ENCODE measurements around the gene KRTAP9-3. TPM values are rescaled to one million over a fixed set of nuclear protein-coding genes. Genes with fewer than 3 reads are reported as not detected.
"Not testable (repeated sequence)": the region's sequence is repeated elsewhere in the genome, so short reads cannot be mapped to it uniquely, and the experiment has no call there.

Gene KRTAP9-3
- total RNA-seq, 1 donor from 2014 or later = not detected

GRCh38 chr17:41251261-41251660 lies 19.0 kb downstream of the KRTAP9-3 start:
- TF ChIP-seq CTCF (IDR thresholded peaks at IDR 0.05; ENCODE audit: unreplicated experiment) = no peak
- Mint-ChIP-seq H3K4me3 (ENCODE audit: low read depth) (no peak overlapping the region), H3K9me3 (ENCODE audit: low read depth) (no peaks in the 10 kb centered on the region), H3K27me3 (peaks cover 74% of the 10 kb centered on the region), H3K4me1 (ENCODE audit: low read depth) (no peaks in the 10 kb centered on the region), H3K27ac (no peak overlapping the region), H3K36me3 (ENCODE audit: insufficient read depth) (no peaks in the 10 kb centered on the region)
- no peak for DNase-seq (ENCODE audit: low spot score, unreplicated experiment)

- Mint-ChIP-seq H3K27me3 (peaks cover 72% of the 10 kb centered on the region), H3K4me1 (ENCODE audit: low read depth) (no peaks in the 10 kb centered on the region), H3K4me3 (ENCODE audit: low read depth) (no peak overlapping the region), H3K9me3 (ENCODE audit: low read depth) (no peaks in the 10 kb centered on the region), H3K27ac (no peak overlapping the region), H3K36me3 (ENCODE audit: insufficient read depth) (no peaks in the 10 kb centered on the region)
- DNase-seq (ENCODE audit: low spot score, unreplicated experiment) = no peak
- TF ChIP-seq CTCF (IDR thresholded peaks at IDR 0.05; ENCODE audit: unreplicated experiment) = no peak
These were observed 22.6 kb downstream of the KRTAP9-3 start for GRCh38 chr17:41254861-41255260.

DNA sequence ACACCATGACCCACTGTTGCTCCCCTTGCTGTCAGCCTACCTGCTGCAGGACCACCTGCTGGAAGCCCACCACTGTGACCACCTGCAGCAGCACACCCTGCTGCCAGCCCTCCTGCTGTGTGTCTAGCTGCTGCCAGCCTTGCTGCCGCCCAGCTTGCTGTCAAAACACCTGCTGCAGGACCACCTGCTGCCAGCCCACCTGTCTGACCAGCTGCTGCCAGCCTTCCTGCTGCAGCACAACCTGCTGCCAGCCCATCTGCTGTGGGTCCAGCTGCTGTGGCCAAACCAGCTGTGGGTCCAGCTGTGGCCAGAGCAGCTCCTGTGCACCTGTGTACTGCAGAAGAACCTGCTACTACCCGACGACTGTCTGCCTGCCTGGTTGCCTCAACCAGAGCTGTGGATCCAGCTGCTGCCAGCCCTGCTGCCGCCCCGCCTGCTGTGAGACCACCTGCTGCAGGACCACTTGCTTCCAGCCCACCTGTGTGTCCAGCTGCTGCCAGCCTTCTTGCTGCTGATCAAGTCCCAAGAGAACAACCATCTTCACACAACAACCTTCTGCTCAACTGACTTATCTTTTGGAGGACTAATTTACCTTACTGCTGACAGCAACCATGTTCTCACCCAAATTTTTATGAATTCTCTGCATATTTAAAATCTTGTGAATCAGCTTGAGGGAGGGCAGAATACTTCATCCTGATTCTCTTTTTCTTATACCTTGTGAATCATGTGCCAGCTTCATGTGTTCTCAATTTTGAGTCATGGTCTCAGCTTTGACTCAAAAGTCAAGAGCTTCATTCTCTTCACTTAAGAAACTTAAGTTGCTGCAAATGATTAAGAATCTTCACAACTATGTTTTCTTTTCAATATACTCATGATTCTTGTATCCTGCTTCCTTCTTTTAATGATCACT lies 23.4 kb downstream of the KRTAP9-3 start, which contains the start of gene KRTAP9-9:
Gene KRTAP9-9, plus strand, starts transcription at position 4 of the 910 bp plus-strand sequence.
- not testable (repeated sequence) for H3K9me3 Mint-ChIP-seq (ENCODE audit: low read depth); H3K27ac Mint-ChIP-seq; H3K4me3 Mint-ChIP-seq (ENCODE audit: low read depth); H3K36me3 Mint-ChIP-seq (ENCODE audit: insufficient read depth); H3K4me1 Mint-ChIP-seq (ENCODE audit: low read depth); DNase-seq (ENCODE audit: low spot score, unreplicated experiment)
- H3K27me3 Mint-ChIP-seq = peaks cover 68% of the 10 kb centered on the region

DNA sequence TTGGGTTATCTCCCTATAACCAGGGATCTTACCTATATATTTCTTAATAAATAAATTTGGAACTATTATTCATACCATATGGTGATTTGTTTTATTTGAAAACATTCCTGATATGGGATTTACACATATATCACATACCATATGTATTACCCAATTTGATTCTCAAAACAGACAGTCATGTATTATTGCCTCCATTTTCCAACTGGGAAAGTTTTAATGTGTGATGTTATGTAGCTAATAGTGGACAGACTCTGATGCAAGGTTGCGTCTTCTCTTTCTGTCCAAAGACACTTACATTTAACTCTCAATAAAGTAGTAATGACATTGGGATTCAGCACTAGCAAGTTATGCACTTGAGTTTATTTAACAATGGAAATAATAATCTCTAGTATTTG lies 24.0 kb downstream of the KRTAP9-3 start:
- no peak for TF ChIP-seq CTCF (IDR thresholded peaks at IDR 0.05; ENCODE audit: unreplicated experiment)
- no peak for DNase-seq (ENCODE audit: low spot score, unreplicated experiment)
- no peak overlapping the region for H3K27ac Mint-ChIP-seq
- H3K4me1 Mint-ChIP-seq (ENCODE audit: low read depth) = no peaks in the 10 kb centered on the region
- H3K4me3 Mint-ChIP-seq (ENCODE audit: low read depth) = no peak overlapping the region
- no peaks in the 10 kb centered on the region for H3K36me3 Mint-ChIP-seq (ENCODE audit: insufficient read depth)
- no peaks in the 10 kb centered on the region for H3K9me3 Mint-ChIP-seq (ENCODE audit: low read depth)
- H3K27me3 Mint-ChIP-seq = peaks cover 64% of the 10 kb centered on the region

DNA sequence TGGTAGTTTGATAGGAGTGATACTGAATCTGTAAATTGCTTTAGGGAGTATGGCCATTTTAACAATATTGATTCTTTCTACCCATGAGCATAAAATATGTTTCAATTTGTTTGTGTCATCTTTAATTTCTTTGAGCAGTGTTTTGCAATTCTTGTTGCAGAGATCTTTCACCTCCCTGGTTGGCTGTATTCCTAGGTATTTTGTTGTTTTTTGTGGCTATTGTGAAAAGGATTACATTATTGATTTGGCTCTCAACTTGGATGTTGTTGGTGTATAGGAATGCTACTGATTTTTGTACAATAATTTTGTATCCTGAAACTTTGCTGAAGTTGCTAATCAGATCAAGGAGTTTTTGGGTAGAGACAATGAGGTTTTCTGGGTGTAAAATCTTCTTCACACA lies 26.2 kb downstream of the KRTAP9-3 start:
- Mint-ChIP-seq H3K27me3 (peaks cover 57% of the 10 kb centered on the region), H3K4me1 (ENCODE audit: low read depth) (no peaks in the 10 kb centered on the region), H3K9me3 (ENCODE audit: low read depth) (no peaks in the 10 kb centered on the region), H3K27ac (no peak overlapping the region), H3K36me3 (ENCODE audit: insufficient read depth) (no peaks in the 10 kb centered on the region), H3K4me3 (ENCODE audit: low read depth) (no peak overlapping the region)
- no peak for TF ChIP-seq CTCF (IDR thresholded peaks at IDR 0.05; ENCODE audit: unreplicated experiment)
- DNase-seq (ENCODE audit: low spot score, unreplicated experiment) = no peak

DNA sequence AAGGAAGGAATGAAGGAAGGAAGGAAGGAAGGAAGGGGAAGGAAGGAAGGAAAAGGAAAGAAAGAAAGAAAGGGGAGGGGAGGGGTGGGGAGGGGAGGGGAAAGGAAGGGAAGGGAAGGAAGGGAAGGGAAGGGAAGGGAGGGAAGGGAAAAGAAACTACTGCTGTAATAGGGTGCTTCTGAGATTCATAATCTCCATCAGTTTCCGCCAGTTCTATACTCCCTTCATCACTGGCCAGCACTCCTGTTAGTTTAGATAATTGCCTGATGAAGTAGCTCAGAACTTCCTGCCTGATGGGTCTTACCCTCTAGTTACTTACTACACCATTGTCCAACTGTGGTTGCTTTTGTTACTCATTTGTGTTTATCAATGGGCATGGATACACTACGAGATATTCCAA lies 31.0 kb downstream of the KRTAP9-3 start:
- H3K27ac Mint-ChIP-seq = no peak overlapping the region

More for the DNA sequence above, 31.0 kb downstream of the KRTAP9-3 start:
- no peaks in the 10 kb centered on the region for H3K36me3 Mint-ChIP-seq (ENCODE audit: insufficient read depth)
- H3K27me3 Mint-ChIP-seq = peaks cover 29% of the 10 kb centered on the region
- H3K9me3 Mint-ChIP-seq (ENCODE audit: low read depth) = no peaks in the 10 kb centered on the region
- H3K4me3 Mint-ChIP-seq (ENCODE audit: low read depth) = no peak overlapping the region
- no peak for DNase-seq (ENCODE audit: low spot score, unreplicated experiment)
- no peak for TF ChIP-seq CTCF (IDR thresholded peaks at IDR 0.05; ENCODE audit: unreplicated experiment)
- no peaks in the 10 kb centered on the region for H3K4me1 Mint-ChIP-seq (ENCODE audit: low read depth)

All from progenitor cell of endocrine pancreas (in vitro differentiated cells).